ENCODE data around the gene SIPA1. TPM values are rescaled to one million over a fixed set of nuclear protein-coding genes. Genes with fewer than 3 reads are reported as not detected.

Gene SIPA1
- polyA plus RNA-seq, 3 donors = 22.5 to 30.5 (median 24.7) TPM

DNA sequence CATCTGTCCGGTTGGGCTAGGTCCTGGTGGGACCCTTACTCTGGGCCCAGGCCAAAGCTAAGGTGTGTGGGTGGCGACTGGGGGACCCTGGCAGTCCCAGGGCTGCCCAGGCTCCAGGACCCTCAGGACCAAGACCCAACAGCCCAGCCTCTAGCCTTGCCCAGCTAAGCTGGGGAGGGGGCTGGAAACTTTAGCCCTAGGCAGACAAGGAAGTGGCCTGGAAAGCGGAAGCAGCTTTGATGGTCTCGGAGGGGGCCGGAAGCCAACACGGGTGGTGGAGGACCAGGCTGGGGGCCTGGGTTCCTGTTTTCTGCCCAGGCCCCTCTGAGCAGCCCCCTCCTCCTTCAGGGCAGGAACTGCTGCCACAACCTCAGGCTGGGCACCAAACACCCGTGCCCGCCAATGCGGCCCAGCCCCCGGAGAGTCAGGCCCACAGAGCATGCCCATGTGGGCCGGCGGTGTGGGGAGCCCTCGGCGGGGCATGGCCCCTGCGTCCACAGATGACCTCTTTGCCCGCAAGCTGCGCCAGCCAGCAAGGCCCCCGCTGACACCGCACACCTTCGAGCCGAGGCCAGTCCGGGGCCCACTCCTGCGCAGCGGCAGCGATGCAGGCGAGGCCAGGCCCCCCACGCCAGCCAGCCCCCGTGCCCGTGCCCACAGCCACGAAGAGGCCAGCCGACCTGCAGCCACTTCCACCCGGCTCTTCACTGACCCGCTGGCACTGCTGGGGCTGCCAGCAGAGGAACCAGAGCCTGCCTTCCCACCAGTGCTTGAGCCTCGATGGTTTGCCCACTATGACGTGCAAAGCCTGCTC is 2.8 kb downstream of the SIPA1 start:
- no peak for DNase-seq (ENCODE audit: low read depth in 3 of 3, low spot score in 2 of 3)

- DNase-seq (ENCODE audit: low read depth in 3 of 3, low spot score in 2 of 3) = no peak
Observed at GRCh38 chr11:65641297-65642013, 3.6 kb downstream of the SIPA1 start.

DNA sequence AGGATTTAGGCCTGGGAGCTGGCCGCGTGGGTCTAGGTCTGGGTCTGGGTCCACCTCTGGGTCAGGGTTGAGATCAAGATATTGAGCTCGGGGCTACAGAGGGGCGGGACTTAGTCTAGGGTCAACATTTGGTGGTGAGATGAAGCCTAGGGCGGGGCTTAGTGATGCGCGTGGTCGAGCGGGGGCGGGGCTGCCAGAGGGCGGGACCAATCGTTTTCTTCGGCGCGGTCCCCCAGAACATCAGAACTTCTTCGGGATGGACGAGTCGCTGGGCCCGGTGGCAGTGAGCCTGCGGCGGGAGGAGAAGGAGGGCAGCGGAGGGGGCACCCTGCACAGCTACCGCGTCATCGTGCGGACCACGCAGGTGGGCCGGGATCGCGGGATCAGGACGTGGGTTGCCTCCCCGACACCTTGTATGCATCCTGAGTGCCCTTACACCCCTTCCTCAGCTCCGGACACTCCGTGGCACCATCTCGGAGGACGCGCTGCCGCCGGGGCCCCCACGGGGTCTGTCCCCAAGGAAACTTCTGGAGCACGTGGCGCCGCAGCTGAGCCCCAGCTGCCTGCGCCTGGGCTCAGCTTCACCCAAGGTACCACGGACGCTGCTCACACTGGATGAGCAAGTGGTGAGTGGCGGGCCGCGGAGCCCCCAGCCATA is 4.2 kb downstream of the SIPA1 start:
- DNase-seq (ENCODE audit: low read depth in 3 of 3, low spot score in 2 of 3) = no peak

- DNase-seq (ENCODE audit: low read depth in 3 of 3, low spot score in 2 of 3) = no peak
Observed at GRCh38 chr11:65643971-65644370, 6.1 kb downstream of the SIPA1 start.

- no peak for DNase-seq (ENCODE audit: low read depth in 3 of 3, low spot score in 2 of 3)
Observed at GRCh38 chr11:65644837-65645236, 6.9 kb downstream of the SIPA1 start.

GRCh38 chr11:65645710-65646109 is 7.8 kb downstream of the SIPA1 start:
- no peak for DNase-seq (ENCODE audit: low read depth in 3 of 3, low spot score in 2 of 3)

- DNase-seq (ENCODE audit: low read depth in 3 of 3, low spot score in 2 of 3) = no peak
Observed at GRCh38 chr11:65646288-65646957, 8.5 kb downstream of the SIPA1 start.

GRCh38 chr11:65646958-65647701 is 9.2 kb downstream of the SIPA1 start:
- no peak for DNase-seq (ENCODE audit: low read depth in 3 of 3, low spot score in 2 of 3)

DNA sequence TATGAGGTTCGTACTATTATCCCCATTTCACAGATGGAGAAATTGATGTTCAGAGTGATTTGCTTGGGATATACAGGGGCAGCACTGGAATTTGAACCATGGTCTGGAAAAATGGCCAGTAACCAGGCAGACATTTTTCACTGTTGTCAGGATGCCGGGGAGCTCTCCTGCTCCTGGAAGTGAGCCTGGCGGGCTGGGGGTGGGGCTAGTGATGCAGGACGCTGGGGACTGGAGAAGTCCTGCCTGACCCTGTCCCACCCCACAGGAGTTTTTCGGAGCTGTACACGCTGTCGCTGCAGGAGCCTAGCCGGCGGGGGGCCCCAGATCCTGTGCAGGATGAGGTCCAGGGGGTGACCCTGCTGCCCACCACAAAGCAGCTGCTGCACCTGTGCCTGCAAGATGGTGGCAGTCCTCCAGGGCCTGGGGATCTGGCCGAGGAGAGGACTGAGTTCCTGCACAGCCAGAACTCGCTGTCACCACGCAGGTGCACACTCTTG is 11.1 kb downstream of the SIPA1 start:
- no peak for DNase-seq (ENCODE audit: low read depth in 3 of 3, low spot score in 2 of 3)

GRCh38 chr11:65649656-65650546 is 12.0 kb downstream of the SIPA1 start:
- no peak for DNase-seq (ENCODE audit: low read depth in 3 of 3, low spot score in 2 of 3)

GRCh38 chr11:65650547-65651338 is 12.8 kb downstream of the SIPA1 start:
- DNase-seq (ENCODE audit: low read depth in 3 of 3, low spot score in 2 of 3) = no peak

GRCh38 chr11:65651339-65651588 is 13.4 kb downstream of the SIPA1 start:
- DNase-seq (ENCODE audit: low read depth in 3 of 3, low spot score in 2 of 3) = no peak

DNA sequence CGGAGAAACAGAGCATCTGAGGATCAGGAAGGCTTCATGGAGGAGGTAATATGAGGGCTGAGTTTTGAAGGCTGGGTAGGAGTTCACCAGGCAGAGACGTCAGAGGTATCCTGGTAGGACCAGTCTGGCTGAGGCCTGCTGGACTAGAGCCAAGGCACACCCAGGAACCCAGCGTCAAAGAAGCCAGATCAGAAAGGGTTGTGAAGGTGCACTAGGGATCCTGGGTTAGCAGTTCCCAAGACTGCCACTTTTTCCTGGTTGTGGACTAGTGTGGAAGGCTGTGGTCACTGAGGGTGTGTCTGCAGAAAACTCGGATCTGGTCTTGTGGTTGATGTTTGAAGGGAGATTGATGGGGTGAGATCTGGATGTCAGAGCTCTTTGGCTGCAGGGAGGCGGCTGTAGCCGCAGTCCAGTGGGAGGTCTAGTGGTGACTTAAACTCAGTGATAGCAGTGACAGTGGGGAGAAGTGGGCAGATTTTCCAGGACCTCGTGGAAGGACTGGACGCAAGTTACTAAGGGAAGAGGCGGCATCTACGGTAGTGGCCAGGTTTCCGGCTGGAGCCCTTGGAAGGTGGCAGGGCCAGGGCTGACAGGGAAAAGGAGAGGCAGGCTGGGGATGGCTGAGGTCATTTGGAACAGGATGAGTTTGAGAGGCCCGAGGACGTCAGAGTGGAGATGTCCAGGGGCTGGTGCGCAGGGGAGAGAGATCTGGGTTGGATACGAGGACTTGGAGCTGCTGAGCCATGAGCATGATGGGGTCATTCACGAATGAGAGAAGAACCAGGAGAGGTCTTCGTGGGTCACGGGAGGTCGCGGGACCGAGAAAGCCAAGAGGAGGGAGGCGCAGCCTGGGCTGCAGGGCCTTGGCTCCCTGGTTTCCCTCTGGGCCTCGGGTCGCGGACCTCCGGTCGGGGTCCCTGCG is 13.9 kb downstream of the SIPA1 start:
- no peak for DNase-seq (ENCODE audit: low read depth in 3 of 3, low spot score in 2 of 3)

GRCh38 chr11:65652511-65653228 is 14.8 kb downstream of the SIPA1 start:
- peak in 2 of 3 donors; percentile 85 to 90 for DNase-seq (ENCODE audit: low read depth in 3 of 3, low spot score in 2 of 3)

DNA sequence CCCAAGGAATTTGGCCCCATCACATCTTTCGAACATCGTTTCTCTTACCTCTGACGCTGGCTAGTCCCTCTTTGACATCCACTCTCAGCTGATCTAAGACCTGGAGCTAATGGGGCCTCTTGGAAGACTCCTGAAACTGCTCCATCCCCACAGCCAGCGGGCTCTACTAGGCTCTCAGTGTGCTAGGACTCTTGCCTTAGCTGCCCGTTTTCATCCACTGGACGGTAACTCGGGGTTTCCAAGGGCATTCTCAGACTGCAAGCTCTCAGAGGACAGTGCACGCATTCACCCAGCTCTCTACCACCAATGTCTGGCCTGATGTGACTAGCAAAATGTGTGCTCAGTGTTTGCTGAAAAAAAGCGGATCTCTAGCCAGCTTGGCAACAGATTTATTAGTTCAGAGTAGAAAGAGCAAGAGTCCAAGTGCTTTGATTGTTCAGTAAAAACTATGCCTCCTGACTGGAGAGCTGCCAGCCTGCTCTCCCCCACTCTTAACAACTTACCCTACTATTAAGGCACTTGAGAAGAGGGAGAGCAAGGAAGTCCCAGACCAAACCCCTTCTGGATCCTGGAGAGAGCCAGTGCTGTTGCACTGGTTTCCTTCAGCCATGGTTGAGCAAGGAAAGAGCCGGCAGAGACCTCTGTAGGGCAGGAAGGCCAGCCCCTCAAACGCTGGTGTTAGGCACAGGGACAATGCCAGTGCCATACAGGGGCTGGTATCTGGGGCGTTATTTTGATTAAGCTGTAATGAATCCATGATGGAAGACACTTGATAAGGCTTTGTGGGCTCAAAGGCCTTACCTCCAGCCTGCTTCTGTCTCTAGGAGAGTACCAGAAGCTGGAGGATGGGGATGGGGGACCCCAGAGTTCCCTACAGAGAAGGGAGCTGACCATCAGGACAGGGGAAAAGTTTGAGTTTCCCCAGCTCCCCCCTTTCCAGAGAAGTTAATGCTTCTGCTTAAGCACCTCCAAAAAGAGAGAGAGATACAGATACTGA is 15.6 kb downstream of the SIPA1 start:
- no peak for DNase-seq (ENCODE audit: low read depth in 3 of 3, low spot score in 2 of 3)

Data from right renal cortex interstitium (tissue), 3 donors.